Lower lobe of right lung (tissue), 2 donors: Measurements from ENCODE around the gene LMO1. TPM values are rescaled to one million over a fixed set of nuclear protein-coding genes. Genes with fewer than 3 reads are reported as not detected.

ENCODE experiments used
- ATAC-seq, 2 donors: fragments of 200-7000 bp; cut with Tn5 transposase; one replicate each; pipeline ENCODE4 v1.9.1; 2020 to 2022; ENCODE audit warnings: mild to moderate bottlenecking in 2 of 2, moderate library complexity in 2 of 2
- DNase-seq: peaks from one replicate; pipeline ENCODE4 v3.0.0-alpha.2; 2020
- H3K27ac ChIP-seq: fragments of 200-600 bp; one replicate; pipeline ENCODE4 v1.8.0; 2022
- H3K27me3 ChIP-seq: fragments of 200-600 bp; one replicate; pipeline ENCODE4 v1.8.0; 2022; ENCODE audit warnings: low read depth
- H3K36me3 ChIP-seq: fragments of 200-600 bp; one replicate; pipeline ENCODE4 v1.8.0; 2022; ENCODE audit warnings: mild to moderate bottlenecking
- H3K4me1 ChIP-seq: fragments of 200-600 bp; one replicate; pipeline ENCODE4 v1.8.0; 2022
- H3K4me3 ChIP-seq: fragments of 200-600 bp; one replicate; pipeline ENCODE4 v1.8.0; 2022; ENCODE audit warnings: mild to moderate bottlenecking
- H3K9me3 ChIP-seq: fragments of 200-600 bp; one replicate; pipeline ENCODE4 v1.8.0; 2022
- CTCF ChIP-seq: fragments of 200-600 bp; IDR thresholded peaks from one replicate; pipeline ENCODE4 v1.8.0; 2022; ENCODE audit warnings: antibody characterized with exemption, mild to moderate bottlenecking
- intact Hi-C: fragments of 100-400 bp; cut with DNase I; formaldehyde crosslinking; loops from one replicate; pipeline ENCODE4 v1.11.0; 2022
- total RNA-seq: library from RNA; stranded (reverse); fragmentation: NEBNext Ultra II Directional; extraction: Animal tissue kit (Norgen Biotek cat#: 25700); gene quantifications from one replicate; pipeline ENCODE4 v1.2.1, GENCODE V29; 2021
- donor health status: DM: no; HTN: yes; CAD: no; lungs with severe emphysema.

LMO1 gene
- total RNA-seq, 1 donor from 2014 or later: not detected

- Histone ChIP-seq H3K27ac (no peak overlapping the region), H3K27me3 (no peaks in the 10 kb centered on the region), H3K9me3 (no peaks in the 10 kb centered on the region), H3K36me3 (no peaks in the 10 kb centered on the region), H3K4me1 (no peaks in the 10 kb centered on the region), H3K4me3 (no peak overlapping the region)
- DNase-seq: no peak
- intact Hi-C loops: no loop called here
- TF ChIP-seq CTCF: no peak
- peak; percentile 34 to 40 for ATAC-seq
Observed at GRCh38 chr11:8213376-8213775, 50.3 kb downstream of the LMO1 start.

- DNase-seq: no peak
- Histone ChIP-seq H3K4me3 (no peak overlapping the region), H3K9me3 (no peaks in the 10 kb centered on the region), H3K4me1 (peaks cover 14% of the 10 kb centered on the region), H3K27me3 (peaks cover 9% of the 10 kb centered on the region), H3K27ac (no peak overlapping the region), H3K36me3 (no peaks in the 10 kb centered on the region)
- intact Hi-C loops: no loop called here
- ATAC-seq: no peak
- peak; percentile 43 for TF ChIP-seq CTCF
Observed at GRCh38 chr11:8209208-8209807, 54.4 kb downstream of the LMO1 start.

- Histone ChIP-seq H3K27ac (peak overlapping the region; percentile 68), H3K36me3 (no peaks in the 10 kb centered on the region), H3K4me1 (peaks cover 14% of the 10 kb centered on the region), H3K9me3 (no peaks in the 10 kb centered on the region), H3K4me3 (no peak overlapping the region), H3K27me3 (peaks cover 13% of the 10 kb centered on the region)
- no peak for TF ChIP-seq CTCF
- intact Hi-C loops: no loop called here
- DNase-seq: no peak
- ATAC-seq: no peak
Observed at GRCh38 chr11:8207080-8208000, 56.3 kb downstream of the LMO1 start.

GRCh38 chr11:8206251-8207079, 57.2 kb downstream of the LMO1 start:
- intact Hi-C loops: no loop called here
- peak overlapping the region; percentile 18 for H3K4me3 ChIP-seq
- H3K27ac ChIP-seq: peak overlapping the region; percentile 68
- H3K9me3 ChIP-seq: no peaks in the 10 kb centered on the region
- H3K4me1 ChIP-seq: peaks cover 14% of the 10 kb centered on the region
- TF ChIP-seq CTCF: no peak
- ATAC-seq (peak; percentile 51 to 60), DNase-seq (no peak)
- H3K27me3 ChIP-seq: peaks cover 14% of the 10 kb centered on the region
- no peaks in the 10 kb centered on the region for H3K36me3 ChIP-seq

GRCh38 chr11:8205566-8205965, 58.1 kb downstream of the LMO1 start:
- no peak for TF ChIP-seq CTCF
- intact Hi-C loops: no loop called here
- H3K36me3 ChIP-seq: no peaks in the 10 kb centered on the region
- ATAC-seq: no peak
- DNase-seq: no peak
- no peak overlapping the region for H3K4me3 ChIP-seq
- H3K27ac ChIP-seq: peak overlapping the region; percentile 9
- no peaks in the 10 kb centered on the region for H3K9me3 ChIP-seq
- peaks cover 14% of the 10 kb centered on the region for H3K27me3 ChIP-seq
- H3K4me1 ChIP-seq: peaks cover 14% of the 10 kb centered on the region
